ENCODE measurements around the gene MS4A2.

MS4A2 gene

DNA sequence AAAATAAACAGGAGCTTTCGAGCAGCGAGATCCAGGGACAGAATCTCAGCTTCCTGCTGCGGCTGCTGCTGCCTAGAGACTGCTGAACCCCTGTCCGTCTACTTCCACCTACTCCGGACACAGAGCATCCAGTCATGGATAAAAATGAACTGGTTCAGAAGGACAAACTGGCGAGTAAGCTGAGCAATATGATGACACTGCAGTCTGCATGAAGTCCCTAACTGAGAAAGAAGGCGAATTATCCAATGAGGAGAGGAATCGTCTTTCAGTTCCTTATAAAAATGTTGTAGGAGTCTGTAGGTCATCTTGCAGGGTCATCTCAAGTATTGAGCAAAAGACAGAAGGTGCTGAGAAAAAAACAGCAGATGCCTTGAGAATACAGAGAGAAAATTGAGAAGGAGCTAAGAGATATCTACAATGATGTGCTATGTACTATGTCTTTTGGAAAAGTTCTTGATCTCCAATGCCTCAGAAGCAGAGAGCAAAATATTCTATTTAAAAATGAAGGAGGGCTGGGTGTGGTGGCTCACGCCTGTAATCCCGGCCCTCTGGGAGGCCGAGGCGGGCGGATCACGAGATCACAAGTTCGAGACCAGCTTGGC, 11.1 kb upstream of the MS4A2 start:
- ATAC-seq (ENCODE audit: insufficient read depth, low read depth) (no peak), DNase-seq (no peak)
- Histone ChIP-seq H4K20me1 (ENCODE audit: insufficient read depth, low read length) (no peaks in the 10 kb centered on the region), H3K27ac (ENCODE audit: low read length) (no peak overlapping the region), H3K79me2 (ENCODE audit: insufficient read depth, low read length) (no peaks in the 10 kb centered on the region), H3K9ac (ENCODE audit: low read depth, low read length) (no peak overlapping the region), H3K9me3 (ENCODE audit: insufficient read depth, low read length, severe bottlenecking) (no peaks in the 10 kb centered on the region), H3K4me1 (ENCODE audit: insufficient read depth, low read length) (no peaks in the 10 kb centered on the region), H3K27me3 (ENCODE audit: insufficient read depth, low read length, poor library complexity) (no peaks in the 10 kb centered on the region), H3K4me3 (ENCODE audit: low read depth in 1 of 2, low read length in 2 of 2) (no peak overlapping the region), H3K36me3 (ENCODE audit: insufficient read depth, low read length) (no peaks in the 10 kb centered on the region), H3K4me2 (ENCODE audit: insufficient read depth, low read length) (no peak overlapping the region), H2AFZ (ENCODE audit: low read depth, low read length) (no peak overlapping the region)
- no peak for TF ChIP-seq EZH2 (IDR thresholded peaks at IDR 0.05; ENCODE audit: borderline replicate concordance, low read depth, low read length, severe bottlenecking)

DNA sequence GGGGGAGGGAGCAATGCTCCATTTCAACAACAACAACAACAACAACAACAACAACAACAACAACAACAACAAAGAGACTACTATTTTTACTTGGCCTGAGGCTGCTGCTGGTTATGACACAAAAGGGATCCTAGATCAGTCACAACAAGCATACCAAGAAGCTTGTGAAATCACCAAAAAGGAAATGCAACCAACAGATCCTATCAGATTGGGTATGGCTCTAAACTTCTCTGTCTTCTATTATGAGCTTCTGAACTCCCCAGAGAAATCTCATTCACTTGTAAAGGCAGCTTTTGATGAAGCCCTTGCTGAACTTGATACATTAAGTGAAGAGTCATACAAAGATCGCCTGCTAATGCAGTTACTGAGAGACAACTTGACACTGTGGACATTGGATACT, 10.5 kb upstream of the MS4A2 start:
- H3K9me3 ChIP-seq (ENCODE audit: insufficient read depth, low read length, severe bottlenecking), result no peaks in the 10 kb centered on the region
- H3K4me3 ChIP-seq (ENCODE audit: low read depth in 1 of 2, low read length in 2 of 2), result no peak overlapping the region
- no peaks in the 10 kb centered on the region for H4K20me1 ChIP-seq (ENCODE audit: insufficient read depth, low read length)
- H3K27me3 ChIP-seq (ENCODE audit: insufficient read depth, low read length, poor library complexity), result no peaks in the 10 kb centered on the region
- no peak overlapping the region for H3K4me2 ChIP-seq (ENCODE audit: insufficient read depth, low read length)
- no peaks in the 10 kb centered on the region for H3K4me1 ChIP-seq (ENCODE audit: insufficient read depth, low read length)
- TF ChIP-seq EZH2 (IDR thresholded peaks at IDR 0.05; ENCODE audit: borderline replicate concordance, low read depth, low read length, severe bottlenecking), result no peak
- TF ChIP-seq, protein P1, sequence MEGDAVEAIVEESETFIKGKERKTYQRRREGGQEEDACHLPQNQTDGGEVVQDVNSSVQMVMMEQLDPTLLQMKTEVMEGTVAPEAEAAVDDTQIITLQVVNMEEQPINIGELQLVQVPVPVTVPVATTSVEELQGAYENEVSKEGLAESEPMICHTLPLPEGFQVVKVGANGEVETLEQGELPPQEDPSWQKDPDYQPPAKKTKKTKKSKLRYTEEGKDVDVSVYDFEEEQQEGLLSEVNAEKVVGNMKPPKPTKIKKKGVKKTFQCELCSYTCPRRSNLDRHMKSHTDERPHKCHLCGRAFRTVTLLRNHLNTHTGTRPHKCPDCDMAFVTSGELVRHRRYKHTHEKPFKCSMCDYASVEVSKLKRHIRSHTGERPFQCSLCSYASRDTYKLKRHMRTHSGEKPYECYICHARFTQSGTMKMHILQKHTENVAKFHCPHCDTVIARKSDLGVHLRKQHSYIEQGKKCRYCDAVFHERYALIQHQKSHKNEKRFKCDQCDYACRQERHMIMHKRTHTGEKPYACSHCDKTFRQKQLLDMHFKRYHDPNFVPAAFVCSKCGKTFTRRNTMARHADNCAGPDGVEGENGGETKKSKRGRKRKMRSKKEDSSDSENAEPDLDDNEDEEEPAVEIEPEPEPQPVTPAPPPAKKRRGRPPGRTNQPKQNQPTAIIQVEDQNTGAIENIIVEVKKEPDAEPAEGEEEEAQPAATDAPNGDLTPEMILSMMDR (IDR thresholded peaks at IDR 0.05; ENCODE audit: borderline replicate concordance, extremely low read depth, low read length, poor library complexity, severe bottlenecking), result no peak
- H2AFZ ChIP-seq (ENCODE audit: low read depth, low read length), result no peak overlapping the region
- H3K9ac ChIP-seq (ENCODE audit: low read depth, low read length), result no peak overlapping the region
- no peak for DNase-seq
- no peak for ATAC-seq (ENCODE audit: insufficient read depth, low read depth)
- H3K79me2 ChIP-seq (ENCODE audit: insufficient read depth, low read length), result no peaks in the 10 kb centered on the region
- no peak overlapping the region for H3K27ac ChIP-seq (ENCODE audit: low read length)
- H3K36me3 ChIP-seq (ENCODE audit: insufficient read depth, low read length), result no peaks in the 10 kb centered on the region

DNA sequence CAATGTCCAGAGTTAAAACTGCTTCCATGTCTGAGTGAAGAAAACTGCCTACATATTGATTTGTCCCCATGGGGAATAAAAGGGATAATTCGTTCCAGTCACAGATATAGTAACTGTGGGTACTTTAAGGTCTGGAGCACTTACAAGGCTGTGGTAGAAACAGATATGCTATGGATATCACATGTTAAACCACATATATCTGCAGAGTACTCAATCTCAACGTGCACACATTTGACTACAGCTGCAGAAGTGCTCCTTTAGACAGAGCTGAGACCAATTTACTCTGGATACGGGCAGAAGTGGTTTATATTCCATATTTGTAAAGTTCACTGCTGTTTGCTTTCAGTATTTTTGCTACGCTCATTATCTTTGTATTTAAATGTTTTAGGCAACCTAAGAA, 9.7 kb upstream of the MS4A2 start:
- Histone ChIP-seq H2AFZ (ENCODE audit: low read depth, low read length) (no peak overlapping the region), H3K4me1 (ENCODE audit: insufficient read depth, low read length) (no peaks in the 10 kb centered on the region), H3K9ac (ENCODE audit: low read depth, low read length) (no peak overlapping the region), H3K4me2 (ENCODE audit: insufficient read depth, low read length) (no peak overlapping the region), H3K27ac (ENCODE audit: low read length) (no peak overlapping the region), H4K20me1 (ENCODE audit: insufficient read depth, low read length) (no peaks in the 10 kb centered on the region), H3K27me3 (ENCODE audit: insufficient read depth, low read length, poor library complexity) (no peaks in the 10 kb centered on the region), H3K79me2 (ENCODE audit: insufficient read depth, low read length) (no peaks in the 10 kb centered on the region), H3K9me3 (ENCODE audit: insufficient read depth, low read length, severe bottlenecking) (no peaks in the 10 kb centered on the region), H3K4me3 (ENCODE audit: low read depth in 1 of 2, low read length in 2 of 2) (no peak overlapping the region), H3K36me3 (ENCODE audit: insufficient read depth, low read length) (no peaks in the 10 kb centered on the region)
- TF ChIP-seq EZH2 (IDR thresholded peaks at IDR 0.05; ENCODE audit: borderline replicate concordance, low read depth, low read length, severe bottlenecking), result no peak
- TF ChIP-seq, protein P1 (IDR thresholded peaks at IDR 0.05; ENCODE audit: borderline replicate concordance, extremely low read depth, low read length, poor library complexity, severe bottlenecking), result no peak
- DNase-seq (no peak), ATAC-seq (ENCODE audit: insufficient read depth, low read depth) (no peak)

DNA sequence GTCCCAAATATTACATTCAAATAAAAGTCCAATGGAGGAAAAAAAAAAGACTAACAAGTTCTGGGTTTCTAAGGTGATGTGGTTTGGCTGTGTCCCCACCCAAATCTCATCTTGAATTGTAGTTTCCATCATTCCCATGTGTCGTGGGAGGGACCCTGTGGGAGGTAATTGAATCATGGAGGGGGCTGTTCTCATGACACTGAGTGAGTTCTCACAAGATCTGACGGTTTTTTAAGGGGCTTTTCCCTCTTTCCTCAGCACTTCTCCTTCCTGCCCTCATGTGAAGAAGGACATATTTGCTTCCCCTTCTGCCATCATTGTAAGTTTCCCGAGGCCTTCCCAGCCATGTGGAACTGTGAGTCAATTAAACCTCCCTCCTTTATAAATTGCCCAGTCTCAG, 7.9 kb upstream of the MS4A2 start:
- no peaks in the 10 kb centered on the region for H3K27me3 ChIP-seq (ENCODE audit: insufficient read depth, low read length, poor library complexity)
- DNase-seq, result no peak
- no peaks in the 10 kb centered on the region for H3K4me1 ChIP-seq (ENCODE audit: insufficient read depth, low read length)
- no peak for ATAC-seq (ENCODE audit: insufficient read depth, low read depth)
- no peaks in the 10 kb centered on the region for H4K20me1 ChIP-seq (ENCODE audit: insufficient read depth, low read length)
- H3K4me3 ChIP-seq (ENCODE audit: low read depth in 1 of 2, low read length in 2 of 2), result no peak overlapping the region
- no peak overlapping the region for H3K9ac ChIP-seq (ENCODE audit: low read depth, low read length)
- no peak overlapping the region for H3K4me2 ChIP-seq (ENCODE audit: insufficient read depth, low read length)
- no peak overlapping the region for H3K27ac ChIP-seq (ENCODE audit: low read length)
- TF ChIP-seq EZH2 (IDR thresholded peaks at IDR 0.05; ENCODE audit: borderline replicate concordance, low read depth, low read length, severe bottlenecking), result no peak
- TF ChIP-seq, protein P1 (IDR thresholded peaks at IDR 0.05; ENCODE audit: borderline replicate concordance, extremely low read depth, low read length, poor library complexity, severe bottlenecking), result no peak
- no peaks in the 10 kb centered on the region for H3K36me3 ChIP-seq (ENCODE audit: insufficient read depth, low read length)
- H2AFZ ChIP-seq (ENCODE audit: low read depth, low read length), result no peak overlapping the region
- H3K79me2 ChIP-seq (ENCODE audit: insufficient read depth, low read length), result no peaks in the 10 kb centered on the region
- H3K9me3 ChIP-seq (ENCODE audit: insufficient read depth, low read length, severe bottlenecking), result no peaks in the 10 kb centered on the region
